HEK293 (cell line): ENCODE results near the gene PSEN2.
A peak's percentile ranks its signal among the peaks of the same experiment; 100 is the strongest.

ENCODE experiments used
- HOXC10 ChIP-seq: sonication (generic); formaldehyde crosslinking; IDR thresholded peaks from 2 replicates; pipeline ENCODE4 v1.8.1; 2023; ENCODE audit warnings: mild to moderate bottlenecking, missing genetic modification reagents
- IKZF3 ChIP-seq: fragments of 450-650 bp; IDR thresholded peaks from 2 replicates; pipeline ENCODE4 v1.5.0; 2018; ENCODE audit warnings: missing biosample characterization, mild to moderate bottlenecking, missing genetic modification characterization, moderate library complexity
- MYNN ChIP-seq: fragments of 450-650 bp; formaldehyde crosslinking; IDR thresholded peaks from 2 replicates; pipeline ENCODE4 v1.5.1; 2016; ENCODE audit warnings: missing biosample characterization, missing genetic modification characterization, borderline replicate concordance
- SCRT2 ChIP-seq: fragments of 450-650 bp; formaldehyde crosslinking; IDR thresholded peaks from 2 replicates; pipeline ENCODE4 v1.5.1; 2016; ENCODE audit warnings: missing biosample characterization, missing genetic modification characterization
- SP3 ChIP-seq: fragments of 450-650 bp; formaldehyde crosslinking; IDR thresholded peaks from 2 replicates; pipeline ENCODE4 v1.5.1; 2016; ENCODE audit warnings: missing biosample characterization, missing genetic modification characterization
- ZBTB20 ChIP-seq: fragments of 450-650 bp; formaldehyde crosslinking; IDR thresholded peaks from 2 replicates; pipeline ENCODE4 v1.5.1; 2016; ENCODE audit warnings: missing biosample characterization, missing genetic modification characterization
- ZFP3 ChIP-seq: fragments of 450-650 bp; formaldehyde crosslinking; IDR thresholded peaks from 2 replicates; pipeline ENCODE4 v1.5.1; 2016; ENCODE audit warnings: low read depth, missing biosample characterization, missing genetic modification characterization
- ZNF157 ChIP-seq: fragments of 450-650 bp; formaldehyde crosslinking; IDR thresholded peaks from 2 replicates; pipeline ENCODE4 v1.5.1; 2016; ENCODE audit warnings: missing biosample characterization, missing genetic modification characterization
- ZNF169 ChIP-seq: fragments of 450-650 bp; formaldehyde crosslinking; IDR thresholded peaks from 2 replicates; pipeline ENCODE4 v1.5.1; 2016; ENCODE audit warnings: missing biosample characterization, missing genetic modification characterization
- ZNF175 ChIP-seq: fragments of 450-650 bp; formaldehyde crosslinking; IDR thresholded peaks from 2 replicates; pipeline ENCODE4 v1.5.1; 2016; ENCODE audit warnings: missing biosample characterization, missing genetic modification characterization
- ZNF223 ChIP-seq: fragments of 450-650 bp; formaldehyde crosslinking; IDR thresholded peaks from 2 replicates; pipeline ENCODE4 v1.5.1; 2016; ENCODE audit warnings: missing biosample characterization, missing genetic modification characterization
- ZNF23 ChIP-seq: fragments of 450-650 bp; formaldehyde crosslinking; IDR thresholded peaks from 2 replicates; pipeline ENCODE4 v1.5.1; 2016; ENCODE audit warnings: missing biosample characterization, missing genetic modification characterization, borderline replicate concordance
- ZNF274 ChIP-seq, 2 experiments: fragments of 200-500 bp in 1 of 2; fragments of 450-650 bp in 1 of 2; sonication (Bioruptor generic) in 1 of 2; formaldehyde crosslinking in 1 of 2; IDR thresholded peaks; 2 replicates each; pipeline versions ENCODE4 v1.5.1 to v1.6.1; 2014 to 2016; ENCODE audit warnings: borderline replicate concordance in 1 of 2, inconsistent platforms in 1 of 2, low read length in 1 of 2, missing biosample characterization in 1 of 2, missing genetic modification characterization in 1 of 2
- ZNF302 ChIP-seq: fragments of 450-650 bp; formaldehyde crosslinking; IDR thresholded peaks from 2 replicates; pipeline ENCODE4 v1.5.1; 2016; ENCODE audit warnings: missing biosample characterization, missing genetic modification characterization, low read depth
- ZNF423 ChIP-seq: fragments of 450-650 bp; formaldehyde crosslinking; IDR thresholded peaks from 2 replicates; pipeline ENCODE4 v1.5.1; 2016; ENCODE audit warnings: missing biosample characterization, missing genetic modification characterization
- ZNF513 ChIP-seq: fragments of 450-650 bp; IDR thresholded peaks from 2 replicates; pipeline ENCODE4 v1.5.1; 2018; ENCODE audit warnings: missing biosample characterization, missing genetic modification characterization
- ZNF518A ChIP-seq: fragments of 450-650 bp; formaldehyde crosslinking; conservative IDR thresholded peaks from 2 replicates; pipeline ENCODE4 v1.5.1; 2016; ENCODE audit warnings: low read depth, missing biosample characterization, missing genetic modification characterization
- ZNF621 ChIP-seq: fragments of 450-650 bp; formaldehyde crosslinking; IDR thresholded peaks from 2 replicates; pipeline ENCODE4 v1.5.1; 2017; ENCODE audit warnings: missing biosample characterization, missing genetic modification characterization
- ZNF677 ChIP-seq: fragments of 450-650 bp; IDR thresholded peaks from 2 replicates; pipeline ENCODE4 v1.5.0; 2018; ENCODE audit warnings: missing biosample characterization, mild to moderate bottlenecking, missing genetic modification characterization, moderate library complexity
- ZNF747 ChIP-seq: fragments of 450-650 bp; formaldehyde crosslinking; IDR thresholded peaks from 2 replicates; pipeline ENCODE4 v1.5.1; 2016; ENCODE audit warnings: missing biosample characterization, missing genetic modification characterization
- ZNF76 ChIP-seq: fragments of 450-650 bp; formaldehyde crosslinking; IDR thresholded peaks from 2 replicates; pipeline ENCODE4; 2016; ENCODE audit warnings: low read depth, missing biosample characterization, missing genetic modification characterization, borderline replicate concordance
- ZNF830 ChIP-seq: fragments of 450-650 bp; IDR thresholded peaks from 2 replicates; pipeline ENCODE4 v1.5.0; 2018; ENCODE audit warnings: missing biosample characterization, missing genetic modification characterization, low read depth, mild to moderate bottlenecking, moderate library complexity
- ZNF837 ChIP-seq: fragments of 450-650 bp; formaldehyde crosslinking; IDR thresholded peaks from 2 replicates; pipeline ENCODE4 v1.5.1; 2016; ENCODE audit warnings: missing biosample characterization, missing genetic modification characterization
- ZSCAN23 ChIP-seq: fragments of 450-650 bp; formaldehyde crosslinking; IDR thresholded peaks from 2 replicates; pipeline ENCODE4 v1.5.1; 2016; ENCODE audit warnings: missing biosample characterization, missing genetic modification characterization
- TF ChIP-seq, protein P1 (sequence below): fragments of 450-650 bp; formaldehyde crosslinking; IDR thresholded peaks from 2 replicates; pipeline ENCODE4 v1.5.1; 2017; ENCODE audit warnings: missing biosample characterization, missing genetic modification characterization
- TF ChIP-seq, protein P2 (sequence below): fragments of 450-650 bp; formaldehyde crosslinking; IDR thresholded peaks from 2 replicates; pipeline ENCODE4 v1.5.1; 2016; ENCODE audit warnings: missing biosample characterization, missing genetic modification characterization
- TF ChIP-seq, protein P3 (sequence below): fragments of 450-650 bp; formaldehyde crosslinking; IDR thresholded peaks from 2 replicates; pipeline ENCODE4 v1.5.1; 2016; ENCODE audit warnings: missing biosample characterization, missing genetic modification characterization
- TF ChIP-seq, protein P4 (sequence below): fragments of 450-650 bp; formaldehyde crosslinking; IDR thresholded peaks from 2 replicates; pipeline ENCODE4 v1.5.1; 2016; ENCODE audit warnings: missing biosample characterization, missing genetic modification characterization

The PSEN2 gene

DNA sequence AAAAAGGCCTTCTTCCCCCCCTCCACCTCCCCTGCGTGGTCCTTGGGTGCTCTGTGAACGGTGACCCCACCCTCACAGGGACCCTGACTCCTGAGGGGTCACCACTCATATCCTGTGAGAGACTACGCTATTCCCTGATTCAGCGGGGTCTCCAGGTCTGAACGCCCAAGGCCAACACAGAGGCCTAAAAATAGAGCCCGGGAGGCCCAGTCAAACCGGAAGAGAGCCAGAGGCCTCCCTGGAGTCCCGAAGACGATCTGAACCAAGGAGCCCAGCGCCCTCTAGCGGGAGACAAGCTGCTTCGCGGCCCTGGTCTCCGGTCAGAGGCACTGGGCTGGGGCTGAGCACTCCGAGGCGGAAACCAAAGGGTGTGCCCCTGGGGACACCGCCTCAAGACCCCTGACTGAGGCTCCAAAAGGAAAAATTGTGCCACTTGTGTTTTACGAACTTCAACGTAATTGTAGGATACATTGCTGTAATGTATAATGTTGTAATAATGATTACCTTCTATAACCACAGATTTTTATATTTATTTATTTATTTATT lies 42.4 kb upstream of the PSEN2 start (continued):
- TF ChIP-seq ZNF518A (tag by site-specific recombination): peak; percentile 89
- TF ChIP-seq ZNF157: no peak
- TF ChIP-seq, protein P1, sequence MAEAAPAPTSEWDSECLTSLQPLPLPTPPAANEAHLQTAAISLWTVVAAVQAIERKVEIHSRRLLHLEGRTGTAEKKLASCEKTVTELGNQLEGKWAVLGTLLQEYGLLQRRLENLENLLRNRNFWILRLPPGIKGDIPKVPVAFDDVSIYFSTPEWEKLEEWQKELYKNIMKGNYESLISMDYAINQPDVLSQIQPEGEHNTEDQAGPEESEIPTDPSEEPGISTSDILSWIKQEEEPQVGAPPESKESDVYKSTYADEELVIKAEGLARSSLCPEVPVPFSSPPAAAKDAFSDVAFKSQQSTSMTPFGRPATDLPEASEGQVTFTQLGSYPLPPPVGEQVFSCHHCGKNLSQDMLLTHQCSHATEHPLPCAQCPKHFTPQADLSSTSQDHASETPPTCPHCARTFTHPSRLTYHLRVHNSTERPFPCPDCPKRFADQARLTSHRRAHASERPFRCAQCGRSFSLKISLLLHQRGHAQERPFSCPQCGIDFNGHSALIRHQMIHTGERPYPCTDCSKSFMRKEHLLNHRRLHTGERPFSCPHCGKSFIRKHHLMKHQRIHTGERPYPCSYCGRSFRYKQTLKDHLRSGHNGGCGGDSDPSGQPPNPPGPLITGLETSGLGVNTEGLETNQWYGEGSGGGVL (tag by site-specific recombination): no peak
- no peak for TF ChIP-seq ZSCAN23 (tag by site-specific recombination)
- TF ChIP-seq ZNF830 (tag by site-specific recombination): no peak
- TF ChIP-seq ZNF23 (tag by site-specific recombination): no peak
- TF ChIP-seq IKZF3: peak; percentile 44; the same call in 1 of the 2 replicates
- no peak; the same call in 1 of the 2 replicates for TF ChIP-seq ZNF302 (tag by site-specific recombination)
- TF ChIP-seq ZNF747 (tag by site-specific recombination): no peak
- TF ChIP-seq SP3 (tag by site-specific recombination): no peak
- TF ChIP-seq ZNF175 (tag by site-specific recombination): no peak
- no peak for TF ChIP-seq MYNN
- TF ChIP-seq ZNF274 (IDR thresholded peaks at IDR 0.05; ENCODE audit: low read length): no peak
- no peak for TF ChIP-seq ZNF274 (tag by site-specific recombination; IDR thresholded peaks at IDR 0.05; ENCODE audit: borderline replicate concordance)
- no peak for TF ChIP-seq ZNF76
- TF ChIP-seq, protein P2, sequence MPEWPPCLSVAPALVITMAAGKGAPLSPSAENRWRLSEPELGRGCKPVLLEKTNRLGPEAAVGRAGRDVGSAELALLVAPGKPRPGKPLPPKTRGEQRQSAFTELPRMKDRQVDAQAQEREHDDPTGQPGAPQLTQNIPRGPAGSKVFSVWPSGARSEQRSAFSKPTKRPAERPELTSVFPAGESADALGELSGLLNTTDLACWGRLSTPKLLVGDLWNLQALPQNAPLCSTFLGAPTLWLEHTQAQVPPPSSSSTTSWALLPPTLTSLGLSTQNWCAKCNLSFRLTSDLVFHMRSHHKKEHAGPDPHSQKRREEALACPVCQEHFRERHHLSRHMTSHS (tag by site-specific recombination): no peak
- TF ChIP-seq ZNF169 (tag by site-specific recombination): no peak
- TF ChIP-seq ZNF837 (tag by site-specific recombination): no peak
- TF ChIP-seq, protein P3, sequence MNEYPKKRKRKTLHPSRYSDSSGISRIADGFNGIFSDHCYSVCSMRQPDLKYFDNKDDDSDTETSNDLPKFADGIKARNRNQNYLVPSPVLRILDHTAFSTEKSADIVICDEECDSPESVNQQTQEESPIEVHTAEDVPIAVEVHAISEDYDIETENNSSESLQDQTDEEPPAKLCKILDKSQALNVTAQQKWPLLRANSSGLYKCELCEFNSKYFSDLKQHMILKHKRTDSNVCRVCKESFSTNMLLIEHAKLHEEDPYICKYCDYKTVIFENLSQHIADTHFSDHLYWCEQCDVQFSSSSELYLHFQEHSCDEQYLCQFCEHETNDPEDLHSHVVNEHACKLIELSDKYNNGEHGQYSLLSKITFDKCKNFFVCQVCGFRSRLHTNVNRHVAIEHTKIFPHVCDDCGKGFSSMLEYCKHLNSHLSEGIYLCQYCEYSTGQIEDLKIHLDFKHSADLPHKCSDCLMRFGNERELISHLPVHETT: 0 out of 2 replicates have a peak, but pooled peaks have one; percentile 43
- TF ChIP-seq ZNF423 (tag by site-specific recombination): peak; percentile 87
- no peak for TF ChIP-seq ZFP3 (tag by site-specific recombination)
- TF ChIP-seq HOXC10: no peak
- TF ChIP-seq, protein P4, sequence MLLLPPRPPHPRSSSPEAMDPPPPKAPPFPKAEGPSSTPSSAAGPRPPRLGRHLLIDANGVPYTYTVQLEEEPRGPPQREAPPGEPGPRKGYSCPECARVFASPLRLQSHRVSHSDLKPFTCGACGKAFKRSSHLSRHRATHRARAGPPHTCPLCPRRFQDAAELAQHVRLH (tag by site-specific recombination): peak; percentile 84
- TF ChIP-seq ZNF513 (tag by site-specific recombination): no peak
- no peak for TF ChIP-seq ZNF621 (tag by site-specific recombination)
- peak; percentile 31; the same call in 1 of the 2 replicates for TF ChIP-seq SCRT2 (tag by site-specific recombination)
- 0 out of 2 replicates have a peak, but pooled peaks have one; percentile 32 for TF ChIP-seq ZBTB20 (tag by site-specific recombination)
- TF ChIP-seq ZNF677 (tag by site-specific recombination): no peak
- TF ChIP-seq ZNF223 (tag by site-specific recombination): no peak
